Activated CD4-positive, alpha-beta T cell treated with anti-CD3 and anti-CD28 coated beads for 24 hours (primary cell): Measurements from ENCODE around the gene CARD8.
A peak's percentile ranks its signal among the peaks of the same experiment; 100 is the strongest.
"Not testable (repeated sequence)": the region's sequence is repeated elsewhere in the genome, so short reads cannot be mapped to it uniquely, and the experiment has no call there.

Experiments used
- DNase-seq, 2 donors: peaks; one replicate each; pipeline ENCODE4 v3.0.0-alpha.2; 2020; ENCODE audit warnings: low read depth in 2 of 2

The CARD8 gene

GRCh38 chr19:48255376-48256303 lies at the start of gene CARD8:
Gene CARD8 (minus strand): TSS chr19:48255912. CDS start chr19:48241020, 14,892 bp downstream.
- DNase-seq, result peak; percentile 59 to 63

DNA sequence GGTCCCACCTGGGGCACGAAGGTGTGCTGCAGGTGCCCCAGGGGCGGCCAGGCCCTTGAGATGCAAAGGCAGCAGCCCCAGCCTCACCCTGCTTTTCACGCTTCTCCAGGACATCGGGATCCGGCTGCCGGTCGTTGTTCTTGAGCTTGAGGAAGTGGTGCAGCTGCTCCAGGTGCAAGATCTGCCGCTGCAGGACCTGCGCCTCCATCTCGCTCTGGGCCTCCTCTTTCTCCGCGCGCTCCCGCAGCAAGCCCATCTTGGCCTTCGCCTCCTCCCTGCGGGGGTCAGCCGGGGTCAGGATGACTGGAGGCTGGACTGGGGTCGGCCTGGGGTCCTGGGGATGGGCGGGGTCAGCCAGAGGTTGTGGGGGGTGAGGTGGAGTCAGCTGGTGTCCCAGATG lies 48.2 kb upstream of the CARD8 start:
- no peak for DNase-seq

- DNase-seq, result no peak
Measured at GRCh38 chr19:48303367-48303766, 47.7 kb upstream of the CARD8 start.

- DNase-seq, result no peak
Measured at GRCh38 chr19:48302600-48302959, 46.9 kb upstream of the CARD8 start.

DNA sequence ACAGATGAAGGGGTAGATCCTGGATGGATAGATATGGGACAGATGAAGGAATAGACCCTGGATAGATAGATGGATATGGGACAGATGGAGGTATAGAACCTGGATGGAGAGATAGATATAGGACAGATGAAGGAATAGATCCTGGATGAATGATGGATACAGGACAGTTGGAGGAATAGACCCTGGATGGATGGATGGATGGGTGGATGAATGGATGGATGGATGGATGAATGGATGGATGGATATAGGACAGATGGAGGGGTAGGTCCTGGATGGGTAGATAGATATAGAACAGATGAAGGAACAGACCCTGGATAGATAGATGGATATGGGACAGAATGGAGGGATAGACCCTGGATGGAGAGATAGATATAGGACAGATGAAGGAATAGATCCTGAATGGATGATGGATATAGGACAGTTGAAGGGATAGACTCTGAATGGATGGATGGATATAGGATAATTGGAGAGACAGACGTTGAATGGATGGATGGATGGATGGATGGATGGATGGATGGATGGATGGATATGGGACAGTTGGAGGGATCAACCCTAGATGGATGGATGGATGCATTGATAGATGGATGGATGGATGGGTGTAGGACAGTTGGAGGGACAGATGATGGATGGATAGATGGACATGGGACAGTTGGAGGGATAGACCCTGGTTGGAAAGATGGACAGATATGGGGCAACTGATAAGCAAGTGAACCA lies 46.3 kb upstream of the CARD8 start:
- no peak for DNase-seq

DNA sequence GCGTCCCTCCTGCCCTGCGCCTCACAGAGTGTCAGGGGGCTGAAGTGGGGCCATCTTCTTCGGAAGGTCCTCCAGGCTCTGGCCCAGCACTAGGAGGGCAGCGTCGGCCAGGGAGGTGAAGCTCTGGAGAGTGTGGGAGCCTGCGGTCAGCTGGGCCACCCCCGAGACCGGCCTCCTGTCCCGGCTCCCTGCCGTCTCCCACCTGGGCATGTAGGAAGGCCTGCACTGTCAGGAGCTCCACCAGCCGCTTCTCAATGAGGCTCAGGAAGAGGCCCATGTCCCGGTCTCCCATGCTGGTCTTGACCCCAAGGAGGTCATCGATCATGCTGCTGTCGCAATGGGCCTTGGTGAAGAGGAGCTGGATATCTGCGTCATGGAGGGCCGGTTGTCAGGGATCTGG lies 42.3 kb upstream of the CARD8 start:
- no peak for DNase-seq

- no peak for DNase-seq
Measured at GRCh38 chr19:48296963-48297734, 41.4 kb upstream of the CARD8 start.

- no peak for DNase-seq
Measured at GRCh38 chr19:48295458-48295857, 39.7 kb upstream of the CARD8 start.

DNA sequence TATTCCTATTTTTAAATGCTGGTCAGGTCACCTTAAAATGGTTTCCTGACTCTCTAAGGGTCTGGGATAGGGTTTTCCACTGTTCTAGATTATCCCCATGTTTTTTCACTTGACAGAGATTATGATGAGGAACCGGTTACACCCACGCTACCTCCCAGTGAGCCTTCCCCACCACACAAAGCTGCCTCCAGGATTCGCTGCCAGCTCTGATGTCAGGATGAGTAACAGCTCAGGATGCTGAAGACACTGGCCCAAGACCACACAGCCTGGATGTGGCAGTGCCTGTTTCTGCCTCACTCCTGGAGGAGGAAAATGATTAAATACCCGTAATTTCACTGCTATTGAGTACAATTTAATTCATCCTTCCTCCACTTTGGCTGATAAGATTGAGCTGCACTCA lies 37.1 kb upstream of the CARD8 start:
- no peak for DNase-seq

- DNase-seq, result not testable (repeated sequence)
Measured at GRCh38 chr19:48291489-48291815, 35.7 kb upstream of the CARD8 start.

DNA sequence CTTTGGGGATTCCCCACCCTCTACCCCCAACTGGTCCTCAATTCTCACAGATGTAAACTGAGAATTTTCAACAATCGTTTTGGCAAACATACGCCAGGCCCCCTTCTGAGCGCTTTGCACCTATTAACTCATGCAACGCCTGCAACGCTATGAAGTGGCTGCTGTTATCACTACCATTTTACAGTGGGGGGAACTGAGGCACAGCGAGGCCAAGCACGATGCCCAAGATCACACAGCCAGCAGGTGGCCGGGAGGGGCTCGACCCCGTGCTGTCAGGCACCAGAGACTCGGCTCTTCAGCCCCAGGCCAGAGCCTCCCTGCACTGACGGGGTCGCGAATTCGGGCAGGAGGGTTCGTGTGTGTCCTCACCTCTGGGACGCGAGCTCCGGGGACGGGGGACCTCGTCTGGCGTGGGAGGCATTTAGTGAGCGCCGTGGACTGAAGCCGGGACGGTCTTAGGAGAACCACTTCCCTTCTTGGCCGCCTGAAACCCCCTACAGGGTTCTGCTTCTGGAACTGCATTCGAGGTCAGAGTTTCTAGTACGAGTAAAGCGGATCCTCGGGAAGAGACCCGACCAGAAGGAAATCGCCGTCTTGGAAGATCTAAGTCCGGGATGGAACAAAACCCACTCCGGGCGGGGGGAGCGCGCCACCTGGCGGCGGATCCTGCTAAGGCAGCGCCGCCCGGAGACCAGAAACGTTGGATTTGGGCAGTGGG lies 35.2 kb upstream of the CARD8 start:
- DNase-seq, result peak; percentile 34 to 57

- no peak for DNase-seq
Measured at GRCh38 chr19:48290401-48290770, 34.7 kb upstream of the CARD8 start.

GRCh38 chr19:48287748-48288147 lies 32.0 kb upstream of the CARD8 start:
- no peak for DNase-seq

GRCh38 chr19:48284896-48285295 lies 29.2 kb upstream of the CARD8 start:
- no peak for DNase-seq

DNA sequence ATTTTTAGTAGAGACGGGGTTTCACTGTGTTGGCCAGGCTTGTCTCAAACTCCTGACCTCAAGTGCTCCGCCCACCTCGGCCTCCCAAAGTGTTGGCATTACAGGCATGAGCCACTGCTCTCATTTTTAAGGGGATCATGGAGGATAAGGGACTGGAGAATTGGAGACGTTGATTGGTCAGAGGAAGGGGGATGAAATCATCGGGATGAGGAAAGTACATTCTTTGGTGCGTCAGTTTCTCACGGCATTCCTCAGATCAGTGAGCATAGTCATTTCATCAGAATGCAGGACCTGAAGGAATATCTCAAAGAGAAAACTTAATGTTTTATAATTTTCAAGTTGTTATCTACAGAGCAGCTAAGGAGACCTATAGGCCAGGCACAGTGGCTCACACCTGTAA lies 28.2 kb upstream of the CARD8 start:
- no peak for DNase-seq

DNA sequence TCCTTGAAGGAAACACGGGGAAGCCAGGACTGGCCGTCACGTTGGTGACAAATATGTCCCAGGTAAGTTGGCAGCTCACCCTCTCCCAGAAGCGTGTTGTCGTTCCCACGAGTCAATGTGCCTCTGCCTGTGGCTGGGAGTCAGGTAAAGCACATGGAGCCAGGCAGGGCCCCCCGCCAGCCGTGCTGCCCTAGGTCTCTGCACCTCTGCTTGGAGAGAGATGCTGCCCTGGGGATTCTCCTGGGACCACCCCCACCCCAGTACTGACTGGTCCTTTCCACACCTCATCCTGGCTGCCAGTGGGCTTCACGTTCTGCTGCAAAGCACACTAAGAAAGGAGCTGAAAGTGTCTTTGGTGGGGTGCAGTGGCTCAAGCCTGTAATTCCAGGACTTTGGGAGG lies 24.0 kb upstream of the CARD8 start:
- no peak for DNase-seq

DNA sequence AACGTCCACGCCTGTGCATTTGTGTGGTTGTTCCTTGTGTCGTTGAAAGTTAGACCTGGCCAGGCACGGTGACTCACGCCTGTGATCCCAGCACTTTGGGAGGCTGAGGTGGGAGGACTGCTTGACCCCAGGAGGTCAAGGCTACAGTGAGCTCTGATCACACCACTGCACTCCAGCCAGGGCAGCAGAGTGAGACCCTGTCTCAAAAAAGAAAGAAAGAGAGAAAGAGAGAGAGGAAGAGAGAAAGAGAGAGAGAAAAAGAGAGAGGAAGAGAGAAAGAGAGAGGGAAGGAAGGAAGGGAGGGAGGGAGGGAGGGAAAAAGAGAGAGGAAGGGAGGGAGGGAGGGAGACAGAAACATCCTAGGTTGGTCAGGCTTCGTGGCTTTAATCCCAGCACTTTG lies 19.2 kb upstream of the CARD8 start:
- no peak for DNase-seq

DNA sequence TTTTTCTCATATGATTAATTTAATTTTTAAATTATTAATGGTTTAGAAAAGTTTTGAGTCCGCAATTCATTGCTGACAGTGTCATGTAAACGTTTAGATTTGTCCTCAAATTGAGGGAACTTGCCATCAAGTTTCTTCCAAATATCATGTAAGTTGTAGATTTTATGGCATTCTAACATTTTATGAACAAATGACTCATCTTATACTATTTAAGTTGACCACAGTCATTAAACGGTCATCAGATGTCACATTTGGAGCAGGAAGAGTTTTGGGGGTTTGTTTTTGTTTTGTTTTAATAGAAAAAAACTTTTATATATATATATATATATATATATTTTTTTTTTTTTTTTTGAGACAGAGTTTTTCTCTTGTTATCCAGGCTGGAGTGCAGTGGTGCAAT lies 18.5 kb upstream of the CARD8 start:
- DNase-seq, result no peak

DNA sequence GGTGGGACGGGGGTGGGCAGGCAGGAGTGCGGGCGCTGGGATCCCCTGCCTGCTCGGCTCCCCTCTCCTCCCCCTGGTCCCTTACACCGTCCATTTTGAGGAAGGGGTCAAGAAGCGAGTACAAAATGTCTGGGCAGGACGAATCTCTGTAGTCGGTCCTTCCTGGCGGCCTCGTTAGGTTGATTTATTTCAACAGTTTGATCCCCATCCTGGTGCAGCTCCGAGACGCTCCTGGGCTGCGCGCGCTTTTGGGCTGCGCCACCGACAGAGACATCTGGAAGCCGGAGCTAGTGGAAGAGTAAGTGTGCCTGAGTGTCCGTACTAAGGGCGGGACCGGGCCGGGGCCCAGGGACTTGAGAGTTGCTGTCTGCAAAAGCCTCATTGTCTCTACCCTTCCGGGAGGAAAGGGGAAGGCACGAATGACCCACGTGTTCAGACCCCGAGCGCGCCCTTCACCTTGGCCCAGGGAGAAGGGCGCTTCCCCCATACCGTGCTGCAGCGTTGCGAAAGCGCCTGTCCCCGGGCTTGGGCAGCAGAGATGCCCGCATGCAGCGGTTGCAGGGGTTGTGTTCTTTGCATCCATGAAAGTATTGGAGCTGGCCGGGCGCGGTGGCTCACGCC lies 15.9 kb upstream of the CARD8 start:
- no peak for DNase-seq

DNA sequence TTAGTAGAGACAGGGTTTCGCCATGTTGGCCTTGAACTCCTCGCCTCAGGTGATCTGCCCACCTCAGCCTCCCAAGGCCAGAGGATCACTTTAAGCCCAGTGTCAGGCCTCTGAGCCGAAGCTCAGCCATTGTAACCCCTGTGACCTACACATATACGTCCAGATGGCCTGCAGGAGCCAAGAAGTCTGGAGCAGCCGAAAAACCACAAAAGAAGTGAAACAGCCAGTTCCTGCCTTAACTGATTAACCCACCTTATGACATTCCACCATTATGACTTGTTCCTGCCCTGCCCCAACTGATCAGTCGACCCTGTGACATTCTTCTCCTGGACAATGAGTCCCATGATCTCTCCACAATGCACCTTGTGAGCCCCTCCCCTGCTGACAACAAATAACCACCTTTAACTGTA lies 13.9 kb upstream of the CARD8 start:
- not testable (repeated sequence) for DNase-seq

GRCh38 chr19:48265326-48265725 lies 9.6 kb upstream of the CARD8 start:
- DNase-seq, result not testable (repeated sequence)
